HG03064 (cell line): ENCODE data around the gene SURF6.

Experiments used
- ATAC-seq: cut with Tn5 transposase; IDR thresholded peaks from one replicate; pipeline ENCODE4 v1.9.1; 2021; ENCODE audit warnings: low read depth; ENCODE audit not compliant: unreplicated experiment

Gene SURF6

GRCh38 chr9:133368249-133368881, 32.4 kb upstream of the SURF6 start:
- ATAC-seq = no peak

DNA sequence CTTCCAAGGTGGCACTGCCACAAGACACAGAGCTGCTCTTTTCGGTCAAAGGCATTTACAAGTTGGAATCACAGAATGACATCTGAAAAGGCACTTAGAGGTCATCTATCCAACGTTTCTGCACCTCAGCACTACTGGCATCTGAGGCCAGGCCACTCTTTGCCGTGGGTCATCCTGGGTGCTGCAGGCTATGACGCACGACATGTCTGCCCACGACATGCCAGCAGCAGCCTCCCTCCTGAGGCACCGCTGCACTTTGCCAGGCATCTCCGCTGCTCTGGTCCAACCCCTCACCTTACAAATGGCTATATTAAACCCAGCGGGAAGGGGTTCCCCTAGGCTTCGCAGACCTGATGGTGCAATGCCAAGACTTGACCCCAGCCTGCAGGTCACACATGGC, 31.8 kb upstream of the SURF6 start:
- no peak for ATAC-seq

DNA sequence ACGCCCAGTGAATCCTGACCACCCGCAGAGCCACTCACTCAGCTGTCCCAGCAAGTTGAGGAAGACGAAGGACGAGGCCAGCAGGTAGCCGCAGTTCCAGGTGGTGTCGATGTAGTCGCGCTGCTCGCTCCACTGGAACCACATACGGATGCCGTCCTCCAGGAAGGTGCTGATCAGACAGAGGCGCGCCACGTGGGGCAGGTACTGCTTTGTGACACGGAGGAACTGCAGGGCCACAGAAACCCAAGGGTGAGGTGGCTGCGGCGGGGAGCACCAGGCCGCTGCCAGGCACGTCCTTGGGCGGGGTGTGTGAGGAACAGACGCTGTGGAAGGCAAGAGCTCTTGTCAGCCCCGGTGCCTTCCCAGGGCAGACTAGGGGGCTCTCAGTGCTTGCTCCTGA, 31.2 kb upstream of the SURF6 start:
- no peak for ATAC-seq

DNA sequence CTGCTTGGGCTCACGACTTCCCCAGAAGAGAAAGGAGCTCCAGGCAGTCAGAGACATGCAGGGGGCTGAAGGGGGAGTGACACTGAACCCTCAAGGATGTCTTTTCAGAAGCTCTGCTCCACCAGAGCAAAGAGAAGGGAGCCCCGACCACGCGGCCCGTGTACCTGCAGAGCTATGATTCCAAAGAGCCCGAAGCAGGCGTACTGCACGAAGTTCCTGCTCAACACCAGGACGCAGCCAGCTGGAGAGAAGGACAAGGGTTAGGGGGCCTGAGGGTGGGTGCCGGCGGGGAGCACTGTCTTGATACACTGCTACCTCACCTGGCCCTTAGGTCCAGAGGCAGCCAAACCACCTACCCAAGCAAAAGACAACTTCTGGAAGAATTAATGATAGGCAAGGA, 30.4 kb upstream of the SURF6 start:
- no peak for ATAC-seq

- no peak for ATAC-seq
Measured at GRCh38 chr9:133362359-133363044, 26.5 kb upstream of the SURF6 start.

DNA sequence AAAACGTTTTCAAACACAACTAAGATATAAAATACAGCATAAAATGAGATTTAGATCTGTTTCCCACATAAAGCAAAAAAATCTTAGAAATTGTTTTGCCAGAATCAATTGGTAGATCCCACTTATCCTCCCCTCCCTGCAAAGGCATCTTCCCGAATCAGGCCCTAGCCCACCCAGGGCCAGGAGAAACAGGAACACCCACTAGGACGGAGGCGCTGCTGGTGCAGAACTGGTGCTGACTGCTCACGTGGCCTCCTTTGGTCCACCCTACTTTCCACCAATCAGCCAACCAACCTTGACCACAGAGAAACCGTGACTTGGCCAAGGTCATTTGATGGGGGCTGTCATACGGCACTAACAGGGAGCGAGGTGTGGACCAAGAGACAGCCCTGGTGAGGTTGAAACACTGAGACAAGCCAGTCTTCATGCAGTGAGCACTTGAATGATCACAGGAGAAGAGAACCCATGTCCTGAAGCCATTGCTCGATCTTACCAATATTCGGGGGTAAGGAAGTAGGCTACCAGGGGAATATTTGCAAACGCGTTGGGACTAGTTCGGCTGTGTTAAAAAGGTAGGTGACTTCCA, 25.6 kb upstream of the SURF6 start:
- no peak for ATAC-seq

DNA sequence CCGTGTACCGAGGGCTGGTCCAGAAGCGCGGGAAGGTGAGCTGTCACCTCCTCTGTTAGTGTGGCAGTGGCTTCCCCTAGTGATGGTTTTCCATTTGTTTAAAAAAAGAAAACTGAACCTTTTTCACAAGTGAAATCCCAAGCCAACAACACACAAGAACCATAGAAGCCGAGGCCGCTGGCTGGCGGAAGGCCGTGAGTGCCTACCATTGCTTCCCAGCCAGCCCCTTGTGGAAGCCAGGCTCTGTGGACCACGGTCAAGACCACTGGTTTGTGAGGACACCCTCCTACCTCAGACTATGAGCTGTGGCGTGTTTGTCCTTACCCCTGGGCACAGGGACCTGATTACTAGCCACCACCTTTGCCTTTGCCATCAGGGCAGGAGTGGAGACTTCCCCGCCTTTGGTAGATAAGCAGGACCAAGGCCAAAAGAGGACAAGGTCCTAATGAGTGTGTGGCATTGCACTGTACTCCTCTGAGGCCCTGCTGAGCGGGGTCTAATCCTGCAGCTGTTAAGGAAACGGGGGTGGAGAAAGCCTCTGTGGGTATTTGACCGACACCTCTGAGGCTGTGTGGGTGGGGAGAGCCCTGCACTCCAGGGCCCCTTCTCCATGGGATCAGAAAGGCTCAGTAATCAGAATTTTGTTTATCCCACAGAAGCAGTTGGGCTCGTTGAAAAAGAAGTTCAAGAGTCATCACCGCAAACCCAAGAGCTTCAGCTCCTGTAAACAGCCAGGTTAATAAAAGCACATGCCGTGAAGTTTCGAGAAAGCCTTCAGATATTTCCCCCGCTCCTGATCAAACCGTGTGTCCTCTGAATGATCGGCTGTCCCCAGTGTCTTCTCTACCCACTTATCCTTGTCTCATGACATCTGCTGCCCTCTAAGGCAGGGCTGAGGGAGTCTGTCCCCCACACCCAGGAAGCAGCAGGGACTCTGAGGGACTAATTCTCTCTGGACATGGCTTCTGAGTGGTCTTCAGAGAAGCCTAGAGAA, 24.7 kb upstream of the SURF6 start:
- no peak for ATAC-seq

GRCh38 chr9:133359399-133360175, 23.6 kb upstream of the SURF6 start:
- ATAC-seq = no peak

DNA sequence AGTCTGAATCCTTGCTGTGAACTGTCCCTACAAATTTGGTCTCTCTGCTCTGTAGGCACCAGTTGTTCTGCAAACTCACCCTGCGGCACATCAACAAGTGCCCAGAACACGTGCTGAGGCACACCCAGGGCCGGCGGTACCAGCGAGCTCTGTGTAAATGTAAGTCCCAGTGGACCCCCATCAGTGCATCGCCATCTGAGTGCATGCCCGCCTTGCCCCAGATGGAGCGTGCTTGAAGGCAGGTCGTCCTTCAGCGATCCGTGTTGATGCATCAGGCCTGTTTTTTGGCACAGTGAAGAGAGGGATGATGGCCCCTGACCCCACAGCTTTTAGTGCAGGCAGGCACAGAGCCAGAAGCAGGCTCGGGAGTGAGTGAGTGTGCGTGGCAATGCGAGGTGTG, 21.7 kb upstream of the SURF6 start:
- no peak for ATAC-seq

DNA sequence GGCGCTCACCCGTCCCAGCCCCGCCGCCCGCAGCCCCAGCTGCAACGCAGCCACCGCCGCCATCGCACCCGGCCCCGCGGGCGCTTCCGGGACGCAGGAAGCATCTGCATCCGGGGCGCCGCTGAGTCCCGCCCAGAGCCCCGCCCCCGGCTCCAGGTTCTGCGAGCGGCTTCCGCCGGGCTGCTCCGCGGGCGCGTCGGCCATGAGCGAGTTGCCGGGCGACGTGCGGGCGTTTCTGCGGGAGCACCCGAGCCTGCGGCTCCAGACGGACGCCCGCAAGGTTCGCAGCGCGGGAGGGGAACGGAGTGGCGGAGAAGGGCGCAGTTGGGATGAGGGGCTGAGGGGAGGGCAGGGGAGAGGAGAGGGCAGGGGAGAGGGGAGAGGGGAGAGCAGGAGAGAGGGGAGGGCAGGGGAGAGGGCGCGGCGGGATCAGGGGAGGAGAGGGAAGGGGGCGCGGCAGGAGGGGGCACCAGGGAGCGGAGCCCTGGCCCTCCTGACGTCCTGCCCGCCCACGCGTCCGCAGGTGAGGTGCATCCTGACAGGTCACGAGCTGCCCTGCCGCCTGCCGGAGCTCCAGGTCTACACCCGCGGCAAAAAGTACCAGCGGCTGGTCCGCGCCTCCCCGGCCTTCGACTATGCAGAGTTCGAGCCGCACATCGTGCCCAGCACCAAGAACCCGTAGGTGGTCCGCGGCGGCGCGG, 20.6 kb upstream of the SURF6 start, which contains the start of the genes SURF1 and SURF2:
Gene SURF1, minus strand, starts transcription at position 97 of the 701 bp plus-strand sequence. Its CDS starts 34 bp downstream, at position 63.
Gene SURF2, plus strand, starts transcription at position 160 of the 701 bp plus-strand sequence. Its CDS starts 43 bp downstream, at position 203.
- no peak for ATAC-seq

- ATAC-seq = no peak
Measured at GRCh38 chr9:133355881-133356357, 19.9 kb upstream of the SURF6 start.

DNA sequence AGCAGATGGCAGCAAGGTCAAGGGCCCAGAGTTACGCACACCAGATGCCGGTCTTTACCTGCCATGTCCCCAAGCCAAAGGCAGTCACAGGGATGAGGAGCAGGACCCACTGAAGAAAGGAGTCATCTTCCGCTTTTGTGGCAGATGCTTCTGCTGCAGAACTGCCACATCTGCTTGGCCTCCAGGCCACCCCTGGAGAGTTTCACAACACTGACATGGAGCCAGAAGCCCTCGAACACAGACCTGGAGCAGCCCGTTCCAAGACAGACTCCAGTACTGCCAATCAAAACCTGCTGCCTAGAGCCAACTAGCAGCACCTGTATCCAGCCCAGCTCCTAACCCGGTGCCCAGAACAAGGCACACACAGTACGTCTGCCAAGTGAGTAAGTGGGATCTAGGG, 18.8 kb upstream of the SURF6 start:
- no peak for ATAC-seq

GRCh38 chr9:133353548-133353947, 17.6 kb upstream of the SURF6 start:
- ATAC-seq = no peak

DNA sequence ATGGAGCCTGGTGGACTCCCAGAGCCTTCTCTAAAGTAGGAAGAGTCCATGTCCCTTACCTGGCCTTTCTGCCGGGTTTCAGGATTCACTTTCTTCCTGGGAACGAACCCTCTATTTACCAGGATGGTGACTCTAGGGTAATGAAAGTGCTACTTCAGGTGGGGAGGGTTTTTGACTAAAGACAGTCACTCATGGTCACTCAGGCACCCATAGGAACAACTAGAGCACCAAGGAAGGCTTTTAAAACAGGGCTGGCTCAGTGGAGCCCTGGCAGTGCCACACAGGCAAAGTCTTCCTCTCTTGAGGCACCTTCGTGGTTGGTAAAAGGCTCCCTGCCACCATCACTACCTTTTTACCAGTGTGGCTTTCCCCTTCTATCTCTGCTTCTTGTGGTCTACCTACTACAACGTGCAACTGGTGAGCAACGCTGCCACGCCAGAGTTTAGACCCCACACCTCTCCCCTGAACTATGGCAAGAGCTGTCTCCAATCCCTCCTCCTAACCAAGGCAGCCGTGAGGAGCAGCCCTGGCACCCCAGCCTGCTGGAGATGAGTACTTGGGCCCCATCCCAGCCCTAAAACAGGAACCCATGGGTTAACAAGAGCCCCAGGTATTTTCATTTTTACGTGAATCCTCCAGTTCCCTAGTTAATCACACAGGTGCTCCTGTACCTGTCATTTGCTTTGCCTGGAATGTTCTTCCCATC, 16.8 kb upstream of the SURF6 start:
- ATAC-seq = no peak

DNA sequence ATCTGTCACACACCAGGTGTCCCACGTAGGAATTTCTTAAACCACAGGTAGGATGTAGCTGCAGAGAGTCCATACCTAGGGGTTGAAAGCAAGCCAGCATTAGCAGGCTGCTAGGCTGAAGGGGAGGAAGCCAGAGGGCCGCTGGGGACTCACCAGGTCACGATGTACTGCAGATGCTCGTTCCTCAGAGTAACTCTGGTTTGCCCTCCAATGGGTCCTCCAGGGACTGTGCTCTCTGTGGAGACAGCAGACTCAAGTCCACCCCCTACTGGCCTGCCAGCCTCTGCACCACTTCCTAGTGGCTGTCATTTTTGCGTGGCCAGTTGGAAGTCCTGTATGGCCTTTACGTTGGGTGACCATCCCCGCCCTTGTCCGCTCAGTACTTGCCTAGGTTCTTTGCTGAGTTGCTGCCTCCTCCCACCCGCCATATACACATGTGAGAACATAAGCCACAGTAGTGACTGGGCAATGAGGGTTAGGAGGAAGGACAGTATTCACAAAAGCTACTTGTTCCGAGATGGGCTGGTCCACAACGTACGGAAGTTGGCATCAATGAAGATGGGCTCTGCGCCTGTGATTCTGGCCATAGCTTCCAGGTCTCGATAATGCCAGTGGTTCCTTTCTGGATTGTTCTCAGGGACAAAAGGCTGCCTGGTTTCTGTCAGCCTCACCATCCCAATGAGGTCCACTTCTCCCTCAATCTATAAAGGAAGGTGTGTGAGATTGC, 16.1 kb upstream of the SURF6 start:
- ATAC-seq = no peak

- ATAC-seq = no peak
Measured at GRCh38 chr9:133351526-133351907, 15.5 kb upstream of the SURF6 start.

GRCh38 chr9:133349965-133350616, 14.1 kb upstream of the SURF6 start:
- no peak for ATAC-seq
